ENCODE results near the gene SCYL1.

SCYL1 gene

GRCh38 chr11:65537620-65538231 is 12.8 kb downstream of the SCYL1 start:
- no peak for DNase-seq

GRCh38 chr11:65538232-65538914 is 13.5 kb downstream of the SCYL1 start:
- DNase-seq: no peak

DNA sequence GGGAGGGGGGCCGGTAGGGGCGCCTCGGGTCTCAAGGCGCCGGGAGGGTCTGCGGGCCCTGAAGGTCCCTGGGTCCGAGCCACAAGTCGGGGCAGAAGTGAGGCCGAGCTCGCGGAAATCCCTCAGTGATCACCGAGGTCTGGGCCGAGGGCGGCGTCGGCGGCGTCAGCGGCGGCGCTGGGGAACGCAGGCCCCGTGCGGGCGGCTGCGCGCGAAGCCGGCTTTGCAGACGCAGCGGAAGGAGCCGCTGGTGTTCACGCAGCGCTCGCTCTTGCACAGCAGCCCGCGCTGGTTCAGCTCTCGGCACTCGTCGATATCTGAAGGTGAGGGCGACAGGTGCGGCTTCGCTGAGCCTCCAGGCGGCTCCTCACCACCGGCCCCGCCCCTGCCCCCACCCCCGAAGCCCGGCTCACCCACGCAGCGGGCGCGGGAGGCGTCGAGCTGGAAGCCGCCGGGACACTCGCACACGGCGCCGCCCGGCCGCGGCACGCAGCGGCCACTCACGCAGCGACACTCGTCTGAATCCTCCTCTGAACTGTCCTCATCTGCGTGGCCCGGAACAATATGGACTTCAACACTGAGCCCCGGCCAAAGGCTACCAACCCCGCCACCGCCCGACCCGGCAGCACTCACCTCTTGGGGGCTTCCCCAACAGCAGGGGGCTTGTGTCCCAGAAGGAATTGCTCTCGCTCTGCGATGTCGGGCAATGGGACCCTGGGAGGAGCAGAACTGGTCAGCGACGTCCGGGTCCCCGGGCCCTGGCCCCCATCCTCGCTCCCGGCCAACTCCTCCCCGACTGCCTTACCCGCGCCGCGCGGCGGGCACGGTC is 14.2 kb downstream of the SCYL1 start:
- no peak for DNase-seq

DNA sequence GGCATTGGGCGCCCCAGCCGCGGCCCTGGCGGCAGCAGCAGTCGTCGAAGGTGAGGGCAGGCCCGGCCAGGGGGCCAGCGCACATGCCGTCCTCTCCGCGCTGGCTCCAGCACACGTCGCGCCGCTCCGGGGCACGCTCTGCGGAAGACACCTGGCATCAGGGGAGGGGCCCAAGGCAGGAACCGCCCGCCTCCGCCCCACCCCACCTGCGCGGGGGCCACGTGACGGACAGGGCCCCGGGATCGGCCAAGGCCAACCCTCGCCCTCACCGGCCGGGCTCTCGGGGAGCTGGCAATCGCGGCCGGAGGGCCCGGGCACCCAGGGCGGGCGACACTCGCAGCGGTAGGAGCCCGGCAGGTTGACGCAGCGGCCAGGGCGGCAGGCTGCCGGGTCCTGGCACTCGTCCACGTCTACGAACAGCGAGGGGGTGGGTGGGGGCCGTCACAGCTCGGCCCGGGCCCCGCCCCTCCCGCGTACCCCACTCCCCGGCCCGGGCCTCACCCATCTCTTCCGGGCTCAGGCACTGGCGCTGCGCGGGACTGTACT is 14.9 kb downstream of the SCYL1 start:
- no peak for DNase-seq

DNA sequence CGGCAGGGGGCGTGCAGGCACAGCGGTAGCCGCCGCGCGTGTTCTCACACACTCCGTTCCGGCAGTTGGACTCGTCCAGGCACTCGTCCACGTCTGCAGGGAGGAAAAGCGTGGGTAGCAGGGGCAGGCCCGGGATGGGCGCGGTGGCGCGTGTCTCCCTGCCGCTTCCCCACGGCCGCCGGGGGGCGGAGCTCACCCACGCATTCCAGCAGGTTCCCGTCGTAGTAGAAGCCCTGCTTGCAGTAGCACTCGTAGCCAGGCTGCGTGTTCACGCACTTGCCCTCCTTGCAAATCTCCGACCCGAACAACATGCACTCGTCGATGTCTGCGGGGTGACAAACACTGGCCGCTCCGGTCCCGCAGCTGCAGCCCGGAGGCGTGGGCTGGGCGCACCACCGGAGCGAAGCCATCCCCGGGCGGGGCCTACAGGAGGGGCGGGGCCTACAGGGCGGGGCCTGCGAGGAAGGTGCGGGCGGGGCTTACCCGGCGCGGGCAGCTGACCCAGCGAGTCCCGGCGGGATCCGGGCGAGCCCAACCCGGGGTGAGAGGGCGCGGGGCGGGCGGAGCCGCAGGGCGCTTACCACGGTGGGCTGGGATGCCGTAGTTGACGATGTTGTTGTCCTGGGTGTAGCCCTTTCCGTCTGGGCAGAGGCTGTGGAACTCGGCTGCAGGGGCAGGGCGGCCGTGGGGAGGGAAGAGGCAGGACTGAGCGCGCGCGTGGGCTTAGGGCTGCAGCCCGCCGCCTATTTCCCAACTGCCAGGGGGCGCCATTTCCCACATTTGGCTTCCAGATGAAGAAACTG is 15.6 kb downstream of the SCYL1 start:
- DNase-seq: peak; percentile 93

GRCh38 chr11:65541093-65541982 is 16.5 kb downstream of the SCYL1 start:
- no peak for DNase-seq

- no peak for DNase-seq
These were observed 18.0 kb downstream of the SCYL1 start for GRCh38 chr11:65542738-65543390.

- no peak for DNase-seq
These were observed 21.0 kb downstream of the SCYL1 start for GRCh38 chr11:65545853-65546216.

DNA sequence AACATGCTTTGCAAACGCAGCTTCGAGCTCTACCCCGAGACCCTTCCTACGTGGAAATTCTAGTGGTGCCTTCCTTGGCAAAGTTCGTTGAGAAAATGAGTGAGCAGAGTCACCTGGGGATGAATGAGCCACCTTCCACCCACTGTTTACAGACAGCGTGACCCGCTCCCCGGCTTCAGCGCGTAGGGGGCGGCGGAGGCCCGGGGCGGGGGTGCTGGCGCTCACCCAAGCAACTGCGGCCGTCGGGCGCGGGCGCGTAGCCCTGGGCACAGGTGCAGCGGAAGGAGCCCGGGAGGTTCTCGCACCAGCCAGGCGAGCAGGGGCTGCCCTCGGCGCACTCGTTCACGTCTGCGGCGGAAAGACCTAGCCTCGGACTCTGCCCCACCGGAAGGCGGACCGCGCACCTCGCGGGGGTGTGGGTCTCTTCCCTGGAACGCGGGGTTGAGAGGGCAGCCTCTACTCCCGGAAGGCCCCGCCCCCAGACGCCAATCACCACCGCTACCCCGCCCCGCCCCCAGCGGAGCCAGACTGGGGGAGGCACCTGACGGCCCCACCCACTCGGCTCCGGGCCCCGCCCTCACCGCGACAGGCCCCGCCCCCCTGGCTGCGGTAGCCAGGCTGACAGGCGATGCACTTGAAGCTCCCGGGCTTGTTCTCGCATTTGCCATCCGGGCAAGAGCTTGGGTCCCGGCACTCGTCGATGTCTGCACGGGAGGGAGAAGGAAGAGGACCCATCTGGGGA is 21.5 kb downstream of the SCYL1 start:
- DNase-seq: peak; percentile 98

DNA sequence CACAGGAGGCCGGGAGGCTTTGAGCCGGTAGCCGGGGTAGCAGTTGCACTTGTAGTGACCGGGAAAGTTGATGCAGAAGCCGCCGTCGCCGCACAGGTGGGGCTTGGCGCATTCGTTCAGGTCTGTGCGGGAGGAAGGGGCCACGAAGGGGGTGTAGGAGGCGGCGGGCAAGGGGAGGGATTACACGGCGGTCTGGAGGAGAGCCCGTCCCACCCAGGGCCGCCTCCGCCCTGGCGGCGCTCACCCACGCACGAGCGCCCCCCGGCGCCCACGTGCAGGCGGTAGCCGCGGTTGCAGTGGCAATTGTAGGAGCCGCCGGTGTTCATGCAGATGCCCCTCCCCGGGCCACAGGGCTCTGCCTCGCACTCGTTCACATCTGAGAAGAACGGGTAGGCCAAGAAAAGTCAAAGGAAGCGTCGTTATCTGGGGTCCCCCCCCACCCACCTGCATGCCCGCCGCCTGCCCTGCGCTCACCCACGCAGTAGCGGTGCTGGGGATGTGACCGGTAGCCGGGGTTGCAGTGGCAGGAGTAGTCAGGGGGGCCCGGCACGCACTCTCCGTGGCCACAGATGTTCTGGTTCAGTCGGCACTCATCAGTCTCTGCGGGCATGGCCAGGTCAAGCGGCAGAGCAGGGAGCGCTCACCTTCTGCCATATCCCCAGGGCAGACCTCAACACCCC is 22.7 kb downstream of the SCYL1 start:
- peak; percentile 54 for DNase-seq

DNA sequence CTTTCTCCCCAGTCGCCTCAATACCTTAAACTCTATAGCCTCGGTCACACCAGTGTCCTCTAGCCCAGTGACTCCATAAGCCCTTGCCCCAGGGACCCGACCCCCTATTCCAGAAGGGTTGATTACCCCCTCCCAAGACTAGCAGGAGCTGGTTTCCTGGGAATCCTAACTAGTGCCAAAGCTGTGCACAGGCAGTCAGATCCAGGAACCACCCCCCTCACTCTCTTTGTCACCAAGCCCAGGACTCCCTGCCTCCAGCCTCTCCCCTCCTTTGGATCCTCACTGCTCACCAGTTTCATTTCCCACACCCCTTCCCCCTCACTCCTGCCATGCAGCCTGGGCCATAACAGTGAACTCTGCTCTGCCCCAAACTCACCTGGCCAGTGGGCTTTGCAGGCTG is 23.5 kb downstream of the SCYL1 start:
- DNase-seq: no peak

DNA sequence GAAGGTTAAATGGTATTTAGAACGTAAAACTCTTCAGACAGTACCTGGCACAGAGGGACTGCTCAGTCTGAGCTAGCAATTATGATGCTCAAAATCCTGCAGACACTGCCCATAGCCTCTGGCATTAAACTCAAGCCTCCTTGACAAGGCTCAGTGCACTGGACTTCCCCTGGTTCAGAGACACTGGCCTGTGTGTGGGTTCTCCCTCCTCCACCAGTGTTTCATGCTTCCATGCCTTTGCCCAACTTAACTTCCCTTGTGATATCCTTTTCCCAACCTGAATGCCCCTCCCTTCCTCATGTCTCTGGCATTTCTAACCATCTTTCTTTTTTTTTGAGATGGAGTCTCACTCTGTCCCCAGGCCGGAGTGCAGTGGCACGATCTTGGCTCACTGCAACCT is 24.2 kb downstream of the SCYL1 start:
- no peak for DNase-seq

DNA sequence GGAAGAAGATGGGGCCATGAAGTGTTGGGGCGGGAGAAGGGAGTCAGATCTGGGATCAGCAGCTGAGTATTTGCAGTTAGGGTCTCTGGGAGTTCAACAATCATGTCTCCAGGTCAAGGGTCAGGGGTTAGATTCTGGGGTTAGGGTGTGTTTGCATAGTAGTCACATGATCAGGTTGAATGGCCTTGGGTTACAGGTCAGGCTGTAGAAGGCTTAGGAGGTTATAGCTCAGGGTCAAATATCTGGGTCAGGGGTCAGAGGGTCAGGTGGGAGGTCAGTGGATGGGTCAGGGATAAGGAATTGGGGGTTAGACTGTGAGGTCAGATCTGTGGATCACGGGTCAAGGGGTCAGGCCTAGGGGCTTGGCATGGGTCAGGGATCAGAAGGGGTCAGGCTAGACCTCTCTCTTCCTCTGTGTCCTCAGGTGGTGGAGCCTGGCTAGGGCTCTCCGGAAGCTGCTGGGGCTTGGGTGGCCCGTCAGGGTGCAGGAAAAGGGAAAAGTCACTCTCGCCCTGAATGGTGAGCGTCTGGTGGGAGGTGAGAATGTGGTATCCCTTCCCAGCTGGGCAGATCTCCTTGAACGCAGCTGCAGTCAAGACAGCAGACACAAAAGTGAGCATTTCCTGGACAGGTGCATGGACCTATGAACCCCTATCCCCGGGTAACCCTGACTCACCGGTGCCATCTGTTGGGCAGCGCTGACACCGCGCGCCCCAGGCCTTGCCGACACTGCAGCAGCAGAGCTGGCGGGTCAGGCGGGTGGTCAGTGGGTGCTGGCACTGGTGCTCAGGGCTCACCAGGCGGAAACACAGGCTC is 26.9 kb downstream of the SCYL1 start:
- DNase-seq: peak; percentile 76

- DNase-seq: no peak
These were observed 27.6 kb downstream of the SCYL1 start for GRCh38 chr11:65552388-65552951.

DNA sequence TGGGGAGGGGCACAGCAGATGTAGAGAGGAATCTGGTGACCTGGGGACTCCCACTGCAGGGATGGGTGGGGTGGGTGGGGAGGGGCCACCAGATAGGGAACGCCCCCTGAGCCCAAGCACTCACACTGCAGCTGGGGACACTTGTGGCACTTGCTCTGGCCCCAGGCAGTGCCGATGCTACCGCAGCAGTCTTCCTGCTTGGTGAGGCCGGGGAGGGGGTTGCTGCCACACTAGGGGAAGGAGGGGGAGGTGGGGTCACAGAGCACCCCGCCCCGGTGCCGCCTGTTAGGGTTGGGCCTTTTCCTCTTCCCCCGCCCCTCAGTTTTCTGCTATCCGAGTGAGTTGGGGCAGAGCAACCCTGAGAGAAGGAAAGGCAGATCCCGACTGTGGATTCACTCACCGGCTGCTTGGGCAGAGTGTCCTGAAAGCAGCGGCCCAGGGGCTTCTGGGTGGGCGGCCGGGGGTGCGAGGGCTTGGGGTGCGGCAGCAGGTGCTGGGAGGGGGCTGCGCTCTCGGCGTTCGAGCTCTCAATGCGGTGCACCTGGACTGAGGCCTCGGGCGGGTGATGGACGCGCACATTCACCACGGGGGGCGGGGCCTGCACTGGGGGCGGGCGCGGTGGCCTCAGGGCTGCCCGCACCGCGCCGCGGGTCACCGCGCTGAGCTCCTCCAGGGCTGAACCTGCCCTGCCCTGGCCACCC is 28.6 kb downstream of the SCYL1 start:
- peak; percentile 91 for DNase-seq

DNA sequence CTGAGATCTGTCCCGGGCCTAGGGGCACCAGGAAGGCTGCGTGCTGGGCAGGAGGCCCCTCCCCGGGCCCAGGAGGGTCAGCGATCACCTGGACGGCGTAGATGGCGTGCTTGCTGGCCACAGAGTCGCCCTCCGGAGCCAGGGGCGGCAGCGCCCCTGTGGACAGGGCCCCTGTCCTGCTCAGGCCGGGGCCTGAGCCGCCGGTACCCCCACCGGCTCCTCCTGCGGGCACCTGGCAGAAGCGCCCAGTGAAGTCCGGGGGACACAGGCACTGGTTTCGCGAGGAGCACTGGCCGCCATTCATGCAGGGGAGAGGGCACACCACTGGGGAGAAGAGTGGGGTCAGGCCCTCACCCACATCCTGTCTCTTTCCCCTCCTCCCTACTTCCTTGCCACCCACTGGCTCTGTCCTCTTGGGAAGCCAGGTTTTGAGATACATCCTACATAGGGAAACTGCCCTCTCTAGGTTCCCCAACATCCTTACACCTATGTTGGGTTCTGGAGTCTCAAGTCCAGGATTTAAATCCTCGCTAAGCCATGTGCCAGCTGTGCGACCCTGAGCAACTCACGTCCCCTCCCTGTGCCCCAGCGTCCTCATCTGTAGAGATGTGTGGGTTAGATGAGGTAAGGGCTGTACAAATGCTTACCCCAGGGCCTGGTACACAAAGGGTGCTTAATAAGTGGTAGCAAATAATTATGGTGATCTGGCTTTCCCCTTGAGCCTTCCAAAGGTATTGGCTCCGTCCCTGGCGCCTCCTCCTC is 29.4 kb downstream of the SCYL1 start:
- DNase-seq: peak; percentile 30

DNA sequence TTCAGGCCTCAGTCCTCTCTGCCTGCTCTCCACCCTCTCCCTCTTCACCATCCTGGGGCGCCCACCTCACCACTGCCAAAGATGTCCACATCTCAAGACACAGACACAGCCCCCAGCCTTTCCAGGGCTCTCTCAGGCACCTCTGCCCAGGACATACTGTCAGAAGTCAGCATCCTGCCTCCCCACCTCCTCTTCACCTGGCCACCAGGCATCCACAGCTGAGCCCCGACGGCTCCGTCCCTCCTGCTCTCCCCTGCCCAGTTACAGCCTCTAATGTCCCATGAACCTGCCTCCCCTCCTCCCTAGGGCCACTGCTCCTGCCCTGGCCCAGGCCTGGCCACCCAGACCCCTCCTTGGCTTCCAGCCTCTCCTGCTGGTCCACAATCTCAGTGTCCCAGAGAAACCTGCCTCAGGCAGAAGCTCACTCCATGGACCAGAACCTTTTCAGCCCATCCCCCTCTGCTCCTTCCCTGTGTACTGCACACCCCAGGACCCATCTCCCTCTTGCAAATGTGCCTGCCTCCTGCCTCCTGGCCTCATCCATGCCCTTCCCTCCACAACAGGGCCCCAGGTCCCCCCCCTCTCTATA is 30.1 kb downstream of the SCYL1 start:
- no peak for DNase-seq

All from CD4-positive, alpha-beta T cell treated with Interleukin-6 for 4 hours (primary cell).